CD4-positive, alpha-beta T cell treated with Interleukin-17A for 4 hours (primary cell): Measurements from ENCODE around the gene REC114.
"Not testable (repeated sequence)": the region's sequence is repeated elsewhere in the genome, so short reads cannot be mapped to it uniquely, and the experiment has no call there.

Experiments used
- DNase-seq: peaks from one replicate; pipeline ENCODE4 v3.0.0-alpha.2; 2020; ENCODE audit warnings: mixed read lengths

REC114 gene

DNA sequence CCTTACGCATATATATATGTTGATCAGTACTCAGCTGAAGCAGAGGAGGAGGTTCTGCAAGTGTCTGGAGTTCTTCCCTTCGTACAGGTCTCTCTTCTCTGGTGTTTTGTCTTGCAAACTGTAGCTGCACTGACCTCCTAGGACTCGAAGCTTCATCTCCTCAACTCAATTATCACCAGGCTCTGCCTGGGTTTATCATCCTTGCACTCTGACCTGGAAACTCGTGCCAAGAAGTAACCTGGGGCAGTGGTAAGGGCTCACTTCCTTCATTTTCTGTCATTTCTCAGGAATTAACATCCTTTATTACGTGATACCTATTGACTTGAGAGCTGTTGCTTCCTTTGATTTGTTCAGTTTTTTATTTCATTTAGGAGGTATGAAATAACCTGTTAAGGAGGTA lies 14.4 kb downstream of the REC114 start:
- DNase-seq, result no peak

DNA sequence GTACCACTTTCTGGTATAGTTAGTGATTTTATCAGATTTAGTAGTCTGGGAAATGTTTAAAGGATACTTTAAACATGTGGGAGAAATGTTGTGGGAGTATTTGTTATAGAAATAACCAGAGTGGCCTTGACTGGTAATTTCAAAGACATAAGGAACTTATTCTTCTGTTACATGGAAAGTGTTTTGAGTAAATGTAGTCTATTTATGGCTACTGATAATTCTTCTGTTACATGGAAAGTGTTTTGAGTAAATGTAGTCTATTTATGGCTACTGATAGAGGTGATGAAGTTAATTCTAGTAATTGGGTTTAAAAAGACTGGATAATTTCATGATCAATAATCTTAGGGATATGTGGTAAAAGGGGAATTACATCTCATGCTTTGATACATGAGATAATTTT lies 17.7 kb downstream of the REC114 start:
- no peak for DNase-seq

DNA sequence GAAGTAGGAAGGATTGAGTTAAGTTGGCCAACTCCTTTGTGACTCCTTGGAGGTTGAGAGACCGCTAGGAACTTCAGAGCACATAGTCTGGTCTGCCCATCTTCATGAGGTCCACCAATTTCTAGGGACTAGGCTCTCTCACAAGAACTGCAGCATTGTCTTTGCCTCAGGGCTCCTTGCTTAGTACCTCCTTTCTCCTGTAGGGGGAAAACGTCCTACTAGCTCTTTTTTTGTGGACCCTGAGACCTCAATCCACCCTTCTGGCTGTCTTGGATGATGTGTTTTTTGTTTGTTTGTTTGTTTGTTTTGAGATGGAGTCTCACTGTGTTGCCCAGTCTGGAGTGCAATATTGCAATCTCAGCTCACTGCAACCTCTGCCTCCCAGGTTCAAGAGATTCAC lies 21.6 kb downstream of the REC114 start:
- no peak for DNase-seq

DNA sequence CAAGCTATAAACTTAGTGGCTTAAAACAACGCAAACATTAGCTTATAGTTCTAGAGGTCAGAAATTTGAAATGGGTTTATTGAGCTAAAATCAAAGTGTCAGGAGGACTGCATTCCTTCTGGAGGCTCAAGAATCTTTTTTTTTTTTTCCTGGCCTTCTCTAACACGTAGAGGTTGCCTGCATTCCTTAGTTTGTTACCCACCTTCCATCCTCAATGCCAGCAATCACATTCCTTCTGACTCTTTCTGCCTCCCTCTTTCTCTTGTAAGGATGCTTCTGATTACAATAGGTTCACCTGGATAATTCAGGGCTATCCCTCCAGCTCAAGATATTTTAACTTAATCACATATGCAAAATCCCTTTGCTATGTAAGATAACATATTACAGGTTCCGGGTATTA lies 24.8 kb downstream of the REC114 start:
- no peak for DNase-seq

DNA sequence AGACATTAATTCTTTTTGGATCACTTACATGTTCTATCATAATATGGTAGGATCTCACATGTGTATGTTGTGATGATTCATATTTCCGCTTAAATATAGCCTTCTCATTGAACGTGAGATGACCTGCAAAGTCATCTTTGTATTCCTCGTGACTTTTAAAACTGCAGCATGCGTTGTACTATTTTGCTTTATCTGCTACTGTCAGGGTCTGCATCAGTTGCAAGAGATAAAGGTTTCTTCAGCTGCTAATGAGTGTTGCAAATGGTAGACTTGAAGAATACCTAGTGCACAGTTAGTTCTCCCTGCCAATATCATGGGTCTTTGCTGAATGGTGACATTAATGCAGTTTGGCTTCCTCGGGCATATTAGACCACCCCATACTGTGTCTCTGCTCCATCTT lies 31.8 kb downstream of the REC114 start:
- DNase-seq, result no peak

DNA sequence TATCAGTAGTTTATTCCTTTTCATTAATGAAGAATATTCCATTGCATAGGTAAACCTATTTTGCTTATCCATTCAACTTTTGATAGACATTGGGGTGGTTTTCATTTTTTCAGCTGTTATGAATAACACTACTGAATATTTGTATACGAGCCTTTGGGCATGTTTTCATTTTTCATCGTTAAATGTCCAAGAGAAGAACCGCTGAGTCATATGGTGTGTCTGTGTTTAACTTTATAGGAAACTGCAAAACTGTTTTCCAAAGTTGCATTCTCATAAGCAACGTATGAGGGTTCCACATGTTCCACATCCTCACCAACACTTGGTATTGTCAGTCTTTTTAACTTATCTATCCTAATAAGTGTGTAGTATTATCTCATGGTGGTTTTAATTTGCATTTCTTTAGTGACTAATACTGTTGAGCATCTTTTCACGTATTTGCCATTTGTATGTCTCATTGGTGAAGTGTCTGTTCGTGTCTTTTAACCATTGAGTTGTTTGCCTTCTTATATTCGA lies 33.8 kb downstream of the REC114 start:
- no peak for DNase-seq

DNA sequence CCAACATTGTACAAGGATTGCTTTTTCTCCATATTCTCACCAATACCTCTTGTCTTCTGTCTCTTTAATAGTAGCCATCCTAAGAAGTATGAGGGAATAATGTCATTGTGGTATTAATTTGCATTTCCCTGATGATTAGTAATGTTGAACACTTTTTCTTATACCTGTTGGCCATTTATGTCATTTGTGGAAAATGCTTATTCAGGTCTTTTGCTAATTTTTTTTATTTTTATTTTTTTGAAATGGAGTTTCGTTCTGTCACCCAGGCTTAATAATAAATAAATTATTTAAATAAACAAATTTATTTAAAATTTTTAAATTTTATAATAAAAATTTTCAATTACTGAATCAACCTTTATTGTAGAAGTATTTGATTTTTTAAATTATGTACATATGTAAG lies 37.1 kb downstream of the REC114 start:
- no peak for DNase-seq

DNA sequence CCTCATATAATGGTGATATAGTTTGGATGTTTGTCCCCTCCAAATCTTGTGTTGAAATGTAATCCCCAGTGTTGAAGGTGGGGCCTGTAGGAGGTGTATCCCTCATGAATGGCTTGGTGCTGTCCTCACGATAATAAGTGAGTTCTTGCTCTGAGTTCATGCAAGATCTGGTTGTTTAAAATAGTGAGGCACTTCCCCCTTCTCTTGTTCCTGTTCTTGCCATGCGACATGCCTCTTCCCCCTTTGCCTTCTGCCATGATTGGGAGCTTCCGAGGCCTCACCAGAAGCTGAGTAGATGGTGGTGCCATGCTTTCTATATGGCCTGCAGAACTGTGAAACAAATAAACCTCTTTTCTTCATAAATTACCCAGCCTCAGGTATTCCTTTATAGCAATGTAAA lies 39.2 kb downstream of the REC114 start:
- no peak for DNase-seq

DNA sequence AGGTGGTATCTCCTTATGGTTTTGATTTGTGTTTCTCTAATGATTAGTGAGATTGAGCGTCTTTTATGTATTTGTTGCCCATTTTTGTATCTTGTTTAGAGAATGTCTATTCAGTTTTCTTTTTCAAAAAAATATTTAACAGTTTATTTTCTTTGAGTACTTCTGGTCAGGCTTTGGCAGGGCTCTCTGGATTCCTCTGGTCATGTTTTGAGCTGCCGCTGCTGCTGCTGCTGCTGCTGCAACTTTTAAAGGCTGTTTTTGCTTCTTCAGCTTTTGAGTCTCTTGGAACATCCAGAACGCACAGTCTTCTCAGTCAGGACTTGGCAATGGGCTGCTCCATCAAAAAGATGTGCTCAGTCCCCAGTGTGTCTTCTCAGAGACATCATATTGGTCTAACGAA lies 40.1 kb downstream of the REC114 start:
- no peak for DNase-seq

DNA sequence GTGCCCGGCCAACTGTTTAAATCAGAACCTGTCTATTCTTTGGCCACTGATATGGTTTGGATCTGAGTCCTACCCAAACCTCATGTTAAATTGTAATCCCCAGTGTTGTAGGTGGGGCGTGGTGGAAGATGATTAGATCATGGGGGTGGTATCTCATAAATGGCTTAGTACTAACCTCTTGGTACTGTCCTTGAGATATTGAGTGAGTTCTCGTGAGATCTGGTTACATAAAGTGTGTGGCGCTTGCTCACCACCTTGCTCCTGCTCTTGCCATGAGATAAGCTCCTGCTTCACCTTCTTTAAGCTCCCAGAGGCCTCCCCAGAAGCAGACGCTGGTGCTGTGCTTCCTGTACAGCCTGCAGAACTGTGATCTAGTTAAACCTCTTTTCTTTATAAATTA lies 42.4 kb downstream of the REC114 start:
- no peak for DNase-seq

DNA sequence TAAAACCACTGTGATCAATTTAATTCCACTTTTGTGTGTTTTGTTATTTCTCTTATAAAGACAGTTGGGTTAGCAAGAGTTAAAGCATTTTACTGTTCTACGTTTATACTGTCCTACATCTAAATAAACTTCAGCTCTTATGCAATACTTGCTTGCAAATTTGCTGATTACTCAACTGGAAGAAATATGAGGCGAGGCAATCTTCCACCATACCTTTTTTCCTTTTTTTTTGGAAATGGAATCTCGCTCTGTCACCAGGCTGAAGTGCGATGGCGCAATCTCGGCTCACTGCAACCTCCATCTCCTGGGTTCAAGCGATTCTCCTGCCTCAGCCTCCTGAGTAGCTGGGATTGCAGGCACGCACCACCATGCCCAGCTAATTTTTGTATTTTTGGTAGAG lies 42.9 kb downstream of the REC114 start:
- DNase-seq, result not testable (repeated sequence)

DNA sequence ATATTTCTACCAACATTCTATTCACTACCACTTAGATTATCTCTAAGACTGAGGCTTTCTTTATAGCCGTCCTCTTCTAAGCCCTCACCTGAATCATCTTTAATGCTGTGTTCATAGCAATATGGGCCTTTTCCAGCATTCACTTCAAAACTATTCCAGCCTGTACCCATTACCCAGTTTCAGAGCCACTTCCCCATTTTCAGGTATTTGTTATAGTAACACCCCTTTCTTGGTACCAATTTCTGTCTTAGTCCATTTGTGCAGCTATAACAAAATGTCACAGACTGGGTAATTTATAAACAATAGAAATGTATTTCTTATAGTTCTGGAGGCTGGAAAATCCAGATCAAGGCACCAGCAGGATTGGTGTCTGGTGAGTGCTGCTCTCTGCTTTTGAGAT lies 45.7 kb downstream of the REC114 start:
- no peak for DNase-seq

DNA sequence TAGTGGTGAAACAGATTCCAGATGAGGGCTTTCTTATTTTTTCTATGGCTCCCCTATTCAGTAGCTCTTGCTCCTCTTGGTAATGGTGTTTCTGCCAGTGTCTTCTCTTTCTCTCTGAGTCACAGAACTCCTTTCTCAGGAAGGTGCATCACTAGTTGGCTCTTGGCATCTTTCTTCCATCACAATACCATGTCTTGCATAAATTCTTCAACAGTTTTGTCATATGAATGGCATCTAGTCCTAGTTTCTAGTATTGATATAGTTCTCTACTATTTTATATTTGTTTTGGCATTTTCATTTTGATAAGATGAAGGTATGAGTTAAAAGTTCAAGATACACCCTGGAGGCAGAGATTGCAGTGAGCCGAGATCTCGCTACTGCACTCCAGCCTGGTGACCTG lies 51.0 kb downstream of the REC114 start:
- no peak for DNase-seq

DNA sequence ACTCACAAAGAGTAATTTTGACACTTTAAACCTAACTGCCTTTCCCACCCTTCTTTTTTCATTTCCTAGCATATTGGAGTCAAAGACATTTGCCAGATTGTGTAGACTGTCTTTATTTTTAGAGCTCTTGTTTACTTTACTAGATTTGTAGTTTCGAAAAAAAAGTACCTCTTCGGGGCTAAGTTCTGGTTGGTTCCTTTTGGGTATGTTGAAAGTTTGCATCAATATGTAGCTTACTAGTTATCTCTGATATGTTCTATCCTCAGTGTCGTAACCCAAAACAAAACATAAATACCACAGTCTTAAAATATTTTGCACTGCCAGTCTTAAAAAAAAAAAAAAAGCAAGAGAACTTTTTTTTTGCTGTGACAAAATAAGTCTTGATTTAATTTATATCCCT lies 52.2 kb downstream of the REC114 start:
- no peak for DNase-seq

DNA sequence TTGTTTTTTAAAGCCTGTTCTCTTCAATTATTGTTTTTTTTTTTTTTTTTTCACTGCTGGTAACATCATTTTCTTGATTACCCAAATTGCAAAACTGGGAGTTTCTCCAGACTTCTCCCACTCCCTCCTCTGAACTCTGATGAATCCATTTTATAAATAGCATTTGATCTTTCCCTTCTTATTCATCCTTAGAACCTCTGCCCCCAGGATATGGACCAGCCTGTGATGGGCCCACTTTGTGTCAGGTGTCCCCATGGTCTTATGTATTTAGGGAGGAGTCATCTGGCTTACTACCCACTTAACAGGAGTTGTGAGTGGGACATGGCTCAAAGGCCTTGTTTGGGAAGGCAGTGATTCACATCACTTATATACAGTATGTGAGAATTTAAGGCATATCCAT lies 57.7 kb downstream of the REC114 start:
- DNase-seq, result no peak

DNA sequence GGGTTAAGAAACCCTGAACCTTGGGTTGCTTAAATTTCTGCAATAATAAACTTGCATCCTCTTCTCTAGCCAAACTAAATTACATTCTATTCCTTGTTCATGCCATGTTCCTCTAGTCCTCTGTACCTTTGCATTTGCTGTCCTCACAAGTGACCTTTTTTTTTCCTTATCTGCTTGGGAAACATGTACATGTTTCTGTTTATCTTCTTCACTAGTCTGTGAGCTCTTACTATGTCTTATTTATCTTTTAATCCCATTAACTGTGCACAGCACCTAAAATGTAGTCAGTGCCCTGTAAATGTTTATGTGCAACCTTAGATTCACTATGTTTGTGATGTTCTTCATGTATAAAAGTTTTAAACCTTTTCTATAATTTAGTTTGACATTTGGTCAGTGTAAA lies 61.9 kb downstream of the REC114 start:
- no peak for DNase-seq

DNA sequence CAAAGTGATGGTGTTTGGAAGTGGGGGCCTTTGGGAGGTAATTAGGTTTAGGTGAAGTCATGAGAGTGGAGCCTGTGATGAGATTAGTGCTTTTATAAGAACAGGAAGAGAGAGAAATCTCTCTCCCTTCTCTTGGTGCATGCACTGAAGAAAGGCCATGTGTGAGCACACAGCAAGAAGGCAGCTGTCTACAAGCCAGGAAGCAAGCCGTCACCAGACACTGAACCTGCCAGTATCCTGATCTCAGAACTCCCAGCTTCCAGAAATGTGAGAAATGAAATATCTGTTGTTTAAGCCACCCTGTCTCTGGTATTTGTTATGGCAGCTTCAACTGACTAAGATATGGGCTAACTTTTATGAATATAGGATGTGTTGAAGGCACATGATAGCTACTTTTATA lies 72.6 kb downstream of the REC114 start:
- DNase-seq, result no peak

DNA sequence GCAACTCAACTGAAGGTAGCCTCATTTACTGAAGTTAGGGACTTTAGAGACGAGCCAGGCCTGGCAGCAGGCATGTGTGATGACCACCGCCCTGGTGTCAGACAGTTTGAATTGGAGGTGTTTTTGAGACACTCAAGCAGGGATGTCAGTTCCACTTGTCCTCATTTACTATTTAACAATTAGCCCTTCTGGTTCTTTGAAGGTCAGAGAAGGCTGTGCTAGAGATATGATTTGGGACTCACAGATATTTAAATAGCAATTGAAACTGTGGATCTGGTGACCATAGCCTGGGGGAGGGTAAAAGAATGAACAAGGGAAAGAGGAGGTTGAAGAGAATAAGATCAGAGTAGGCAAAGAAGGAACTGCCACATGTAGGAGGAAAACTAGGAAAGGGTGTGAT lies 74.6 kb downstream of the REC114 start:
- no peak for DNase-seq

DNA sequence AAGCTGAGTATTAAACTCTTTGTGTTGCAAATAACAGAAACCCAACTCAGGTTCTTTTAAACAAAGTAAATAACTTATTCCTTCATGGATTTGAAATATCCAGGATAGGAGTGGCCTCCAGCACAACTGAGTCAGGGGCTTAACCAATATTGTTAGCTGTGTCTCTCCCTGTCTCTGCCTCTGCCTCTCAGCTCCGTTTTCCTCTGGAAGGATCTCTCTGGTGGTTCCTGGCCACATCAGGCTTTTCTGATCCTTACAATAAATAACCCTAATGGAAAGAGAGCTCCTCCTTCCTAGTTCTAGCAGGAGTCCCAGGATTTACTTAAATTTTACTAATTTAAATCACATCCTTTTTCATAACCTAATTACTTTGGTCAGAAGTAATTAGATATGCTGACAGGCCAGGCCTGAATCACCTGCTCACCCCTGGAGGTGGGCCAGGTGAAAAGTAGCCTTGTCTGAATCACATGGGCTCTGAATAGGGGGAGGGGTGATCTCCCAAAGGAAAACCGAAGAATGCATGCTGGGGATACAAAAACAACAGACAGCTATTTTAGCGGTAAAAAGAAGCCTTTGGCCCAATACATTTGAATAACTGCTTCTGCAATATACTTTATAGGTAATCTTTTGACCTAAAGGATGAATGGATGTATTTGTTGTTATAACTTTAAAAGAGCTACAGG lies 75.4 kb downstream of the REC114 start:
- DNase-seq, result no peak

DNA sequence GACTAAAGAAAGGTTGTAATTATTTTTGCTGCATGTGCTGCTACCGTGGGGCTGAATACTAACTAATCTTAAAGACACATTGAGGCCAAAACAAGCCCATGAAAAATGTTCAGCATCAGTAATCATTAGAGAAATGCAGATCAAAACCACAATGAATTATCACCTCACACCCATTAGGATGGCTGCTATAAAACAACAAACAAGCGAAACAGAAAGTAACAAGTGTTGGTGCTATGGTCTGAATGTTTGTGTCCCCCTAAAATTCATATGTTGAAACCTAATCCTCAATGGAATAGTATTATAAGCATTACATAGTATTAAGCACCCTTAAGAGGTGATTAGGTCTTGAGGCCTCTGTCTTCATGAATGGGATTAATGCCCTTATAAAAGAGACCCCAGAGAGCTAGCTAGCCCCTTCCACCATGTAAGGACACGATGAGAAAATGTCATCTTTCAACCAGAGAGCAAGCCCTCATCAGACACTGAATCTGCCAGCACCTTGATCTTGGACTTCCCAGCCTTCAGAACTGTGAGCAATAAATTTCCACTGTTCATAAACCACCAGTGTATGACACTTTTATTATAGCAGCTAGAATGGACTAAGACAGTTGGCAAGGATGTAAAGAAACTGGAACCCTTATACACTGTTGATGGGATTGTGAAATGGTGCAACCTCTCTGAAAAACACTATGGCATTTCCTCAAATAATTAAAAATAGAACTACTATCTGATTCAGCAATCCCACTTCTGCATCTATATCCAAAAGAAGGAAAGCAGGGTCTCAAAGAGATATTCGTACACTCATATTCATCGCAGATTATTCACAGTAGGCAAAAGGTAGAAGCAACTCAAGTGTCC lies 76.1 kb downstream of the REC114 start:
- no peak for DNase-seq

DNA sequence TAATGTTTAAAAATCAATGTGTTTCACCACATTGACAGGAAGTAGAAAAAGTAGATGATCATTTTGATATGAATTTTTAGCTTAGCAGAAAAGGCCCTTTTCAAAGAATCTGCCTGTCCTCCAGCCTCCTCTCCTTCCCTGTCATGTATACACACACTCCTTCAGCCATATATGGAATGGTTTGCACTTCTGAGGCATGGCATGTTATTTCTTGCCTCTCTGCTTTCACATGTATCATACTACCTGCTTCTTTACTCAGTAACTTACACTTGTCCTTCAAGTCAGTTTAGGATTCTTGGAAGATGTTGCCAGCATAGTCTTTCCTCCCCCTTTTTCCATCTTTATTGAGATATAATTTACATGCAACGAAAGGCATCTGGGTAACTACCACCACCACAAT lies 79.0 kb downstream of the REC114 start:
- DNase-seq, result no peak

DNA sequence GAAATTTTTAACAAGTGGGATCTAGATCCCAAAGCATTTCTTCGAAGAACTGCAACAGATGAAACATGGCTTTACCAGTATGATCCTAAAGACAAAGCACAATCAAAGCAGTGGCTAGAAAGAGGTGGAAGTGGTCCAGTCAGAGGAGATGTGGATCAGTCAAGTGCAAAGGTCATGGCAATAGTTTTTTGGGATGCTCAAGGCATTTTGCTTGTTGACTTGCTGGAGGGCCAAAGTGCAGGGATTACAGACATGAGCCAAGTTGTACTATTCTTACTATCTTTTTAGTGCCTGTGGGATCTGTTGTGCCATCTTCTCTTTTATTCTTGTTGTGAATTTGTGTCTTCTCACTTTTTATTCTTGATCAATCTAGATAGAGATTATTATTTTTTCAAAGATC lies 82.0 kb downstream of the REC114 start:
- no peak for DNase-seq

DNA sequence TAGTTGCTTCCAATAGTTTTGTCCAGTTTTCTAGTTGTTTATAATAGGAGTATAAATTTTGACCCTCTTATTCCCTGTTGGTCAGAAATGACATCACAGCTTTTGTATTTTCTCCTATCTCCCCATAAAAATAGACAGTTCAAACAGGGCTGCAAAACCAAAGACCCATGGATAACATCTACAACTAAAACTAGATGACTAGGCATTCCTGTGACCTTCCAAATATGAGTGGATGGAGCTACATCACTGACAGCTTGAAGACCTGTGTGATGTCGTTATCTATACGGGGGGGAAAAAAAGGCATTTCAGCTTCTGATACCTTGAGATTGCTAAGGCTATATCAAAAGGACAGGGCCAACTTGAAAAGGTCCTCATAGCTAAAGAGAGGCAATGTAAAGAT lies 84.6 kb downstream of the REC114 start:
- DNase-seq, result no peak

DNA sequence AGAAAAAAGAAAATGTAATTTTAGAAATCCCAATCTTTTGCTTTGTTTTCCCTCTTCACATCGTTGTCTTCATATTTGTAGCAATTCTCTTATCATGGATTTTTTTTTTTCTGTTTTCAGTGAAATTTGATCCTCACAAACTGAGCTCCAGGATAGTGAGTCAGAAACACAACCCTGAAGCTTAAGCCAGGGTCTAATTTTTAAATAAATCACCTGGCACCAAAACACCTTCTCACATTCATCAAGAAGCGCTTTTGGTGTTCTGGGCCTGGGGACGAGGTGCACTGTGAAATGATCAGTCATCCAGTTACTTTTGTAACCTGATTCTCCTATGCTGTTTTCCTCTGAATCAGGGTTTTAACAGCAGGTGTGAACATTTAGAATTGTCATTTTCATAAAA lies 87.7 kb downstream of the REC114 start:
- no peak for DNase-seq

DNA sequence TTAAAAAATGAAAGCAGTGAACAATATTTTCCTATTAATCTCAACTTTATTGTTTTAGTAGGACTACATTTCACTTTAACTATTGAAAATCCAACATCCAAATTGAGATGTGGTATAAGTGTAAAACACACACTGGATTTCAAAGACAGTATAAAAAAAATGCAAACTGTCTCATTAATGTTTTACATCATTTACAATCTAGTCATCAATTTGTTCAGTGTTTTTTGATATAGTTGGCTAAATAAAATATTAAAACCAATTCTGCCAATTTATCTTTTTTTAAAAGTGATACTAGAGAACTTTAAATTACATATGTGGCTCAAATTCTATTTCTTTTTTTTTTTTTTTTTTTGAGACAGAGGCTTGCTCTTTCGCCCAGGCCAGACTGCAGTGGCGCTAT lies 95.2 kb downstream of the REC114 start:
- no peak for DNase-seq
